SK-N-SH (cell line): ENCODE data around the gene PRR11. TPM values are rescaled to one million over a fixed set of nuclear protein-coding genes. Genes with fewer than 3 reads are reported as not detected.

Source experiments
- CTCF ChIA-PET: fragments of 300-600, 350-600 bp; formaldehyde crosslinking; extraction: SDS; loops from one replicate; lab custom pipeline; 2021; lab: Yijun Ruan, JAX
- POLR2A ChIA-PET: fragments of 350-600 bp; sonication (Branson Sonifier 250); formaldehyde crosslinking; extraction: SDS; loops from one replicate; lab custom pipeline; 2020; ENCODE audit warnings: antibody characterized with exemption, inconsistent platforms; lab: Yijun Ruan, JAX
- DNase-seq: peaks from one replicate; pipeline ENCODE4 v3.0.0; 2012
- H2AFZ ChIP-seq: fragments of 200-600 bp; sonication (generic); 2 replicates; pipeline ENCODE4 v1.8.1; 2016; ENCODE audit warnings: antibody characterized with exemption, mild to moderate bottlenecking, low read depth
- H3F3A ChIP-seq: fragments of 200-600 bp; sonication (generic); replicated peaks from 2 replicates; pipeline ENCODE3; 2016; ENCODE audit warnings: antibody characterized with exemption, mild to moderate bottlenecking; ENCODE audit not compliant: insufficient read depth
- H3K27ac ChIP-seq, 2 experiments: fragments of 200-500 bp in 1 of 2; fragments of 200-600 bp in 1 of 2; sonication (Bioruptor generic) in 1 of 2; sonication (generic), shearing (Covaris generic) in 1 of 2; 2 replicates each; pipeline versions ENCODE4 v1.5.1 to v1.6.1; 2014 to 2016; ENCODE audit warnings: low read depth in 2 of 2, inconsistent platforms in 1 of 2, low read length in 1 of 2, mild to moderate bottlenecking in 1 of 2, mixed read lengths in 1 of 2
- H3K27me3 ChIP-seq: fragments of 200-600 bp; sonication (generic), shearing (Covaris generic); 2 replicates; pipeline ENCODE4 v1.6.1; 2016; ENCODE audit warnings: mixed run types; ENCODE audit not compliant: insufficient read depth
- H3K36me3 ChIP-seq, 2 experiments: fragments of 200-500 bp in 1 of 2; fragments of 200-600 bp in 1 of 2; sonication (Bioruptor generic) in 1 of 2; sonication (generic) in 1 of 2; replicated peaks in 1 of 2; 2 replicates each; pipeline versions ENCODE3 to v1.5.1; 2014 to 2016; ENCODE audit warnings: low read length in 1 of 2, mild to moderate bottlenecking in 1 of 2; ENCODE audit not compliant: insufficient read depth in 2 of 2, control insufficient read depth in 1 of 2
- H3K4me1 ChIP-seq, 2 experiments: fragments of 200-500 bp in 1 of 2; fragments of 200-600 bp in 1 of 2; sonication (Bioruptor generic) in 1 of 2; sonication (generic), shearing (Covaris generic) in 1 of 2; 2 replicates each; pipeline versions ENCODE4 v1.5.1 to v1.6.1; 2014 to 2016; ENCODE audit warnings: low read depth in 1 of 2, low read length in 1 of 2, mixed run types in 1 of 2; ENCODE audit not compliant: insufficient read depth in 2 of 2, control insufficient read depth in 1 of 2
- H3K4me2 ChIP-seq: fragments of 200-600 bp; sonication (generic), shearing (Covaris generic); 2 replicates; pipeline ENCODE4 v1.6.1; 2017; ENCODE audit warnings: mixed run types
- H3K4me3 ChIP-seq, 2 experiments: fragments of 200-500 bp in 1 of 2; fragments of 200-600 bp in 1 of 2; sonication (Bioruptor generic) in 1 of 2; sonication (generic), shearing (Covaris generic) in 1 of 2; 2 replicates each; pipeline versions ENCODE4 v1.5.1 to v1.8.1; 2014 to 2016; ENCODE audit warnings: low read depth in 2 of 2, inconsistent platforms in 1 of 2, low read length in 1 of 2, mild to moderate bottlenecking in 1 of 2, mixed read lengths in 1 of 2, moderate library complexity in 1 of 2
- H3K79me2 ChIP-seq: fragments of 200-600 bp; sonication (generic); 2 replicates; pipeline ENCODE4 v1.8.1; 2017; ENCODE audit warnings: mild to moderate bottlenecking; ENCODE audit not compliant: insufficient read depth
- H3K9ac ChIP-seq: fragments of 200-600 bp; sonication (generic); 2 replicates; pipeline ENCODE4 v1.6.1; 2017; ENCODE audit warnings: mixed run types
- H3K9me2 ChIP-seq: fragments of 200-600 bp; sonication (generic); 2 replicates; pipeline ENCODE4 v1.6.1; 2017; ENCODE audit warnings: mixed run types
- H3K9me3 ChIP-seq: fragments of 200-600 bp; sonication (generic); 2 replicates; pipeline ENCODE4 v1.6.1; 2017; ENCODE audit warnings: mixed run types, mild to moderate bottlenecking, moderate library complexity
- H4K20me1 ChIP-seq: fragments of 200-600 bp; sonication (generic); 2 replicates; pipeline ENCODE4 v1.6.1; 2017; ENCODE audit warnings: mild to moderate bottlenecking, mixed run types; ENCODE audit not compliant: insufficient read depth
- ELF1 ChIP-seq: IDR thresholded peaks from 2 replicates; pipeline ENCODE4 v1.4.0; 2012
- FOXJ3 ChIP-seq: sonication (generic); formaldehyde crosslinking; IDR thresholded peaks from 2 replicates; pipeline ENCODE4 v1.5.1; 2020; ENCODE audit warnings: mild to moderate bottlenecking, missing genetic modification reagents
- GATA2 ChIP-seq: sonication (generic); formaldehyde crosslinking; IDR thresholded peaks from 2 replicates; pipeline ENCODE4 v1.5.0; 2020; ENCODE audit warnings: mild to moderate bottlenecking, missing genetic modification reagents
- MAX ChIP-seq: IDR thresholded peaks from 2 replicates; pipeline ENCODE4 v1.4.0; 2012; ENCODE audit warnings: low read depth
- MEF2A ChIP-seq: IDR thresholded peaks from 2 replicates; pipeline ENCODE4 v1.4.0; 2012; ENCODE audit warnings: low read depth, borderline replicate concordance
- MXI1 ChIP-seq: IDR thresholded peaks from 2 replicates; pipeline ENCODE4 v1.6.1; 2012; ENCODE audit warnings: mild to moderate bottlenecking, low read depth, low read length, improper control_type of control experiment
- POLR2AphosphoS5 ChIP-seq: IDR thresholded peaks from 2 replicates; pipeline ENCODE4 v1.6.1; 2012; ENCODE audit warnings: low read depth, low read length
- RAD21 ChIP-seq: IDR thresholded peaks from 2 replicates; pipeline ENCODE4 v1.6.1; 2012; ENCODE audit warnings: mild to moderate bottlenecking, low read length
- RCOR1 ChIP-seq: fragments of 150-350 bp; IDR thresholded peaks from 2 replicates; pipeline ENCODE4 v1.6.1; 2017; ENCODE audit warnings: antibody characterized with exemption, low read length
- RXRA ChIP-seq: IDR thresholded peaks from 2 replicates; pipeline ENCODE4 v1.4.0; 2012; ENCODE audit warnings: low read depth, mild to moderate bottlenecking, borderline replicate concordance
- SMC3 ChIP-seq: IDR thresholded peaks from 2 replicates; pipeline ENCODE4 v1.6.1; 2012; ENCODE audit warnings: low read depth, low read length, improper control_type of control experiment
- TAF1 ChIP-seq: IDR thresholded peaks from 2 replicates; pipeline ENCODE4 v1.6.1; 2012; ENCODE audit warnings: low read depth, mild to moderate bottlenecking, low read length, moderate library complexity, borderline replicate concordance
- WGBS: methylation state at CpG from one replicate; pipeline ENCODE4 v1.1.6; 2017; ENCODE audit warnings: low lambda C conversion rate; 5-methylcytosine and 5-hydroxymethylcytosine counted together
- polyA plus RNA-seq, 3 experiments: library from polyadenylated mRNA; depleted of rRNA; stranded (reverse); fragments of >200 nt; gene quantifications; 2 replicates each; pipeline ENCODE4 v1.2.3, GENCODE V29; 2012
- TF ChIP-seq, protein P1 (sequence below): IDR thresholded peaks from 2 replicates; pipeline ENCODE4 v1.6.1; 2012; ENCODE audit warnings: mild to moderate bottlenecking, low read depth, low read length, moderate library complexity
- TF ChIP-seq, protein P2 (sequence below): IDR thresholded peaks from 2 replicates; pipeline ENCODE4 v1.4.0; 2012; ENCODE audit warnings: low read depth, borderline replicate concordance
- TF ChIP-seq, protein P3 (sequence below): IDR thresholded peaks from 2 replicates; pipeline ENCODE4 v1.4.0; 2012; ENCODE audit warnings: low read depth, borderline replicate concordance
- TF ChIP-seq, protein P4 (sequence below): fragments of 150-350 bp; IDR thresholded peaks from 2 replicates; pipeline ENCODE4 v1.6.1; 2016; ENCODE audit warnings: mild to moderate bottlenecking, low read depth, low read length

PRR11 gene
- polyA plus RNA-seq, 1 of the 3 experiments (the other 2 are of a cell fraction), result 25.8 TPM

DNA sequence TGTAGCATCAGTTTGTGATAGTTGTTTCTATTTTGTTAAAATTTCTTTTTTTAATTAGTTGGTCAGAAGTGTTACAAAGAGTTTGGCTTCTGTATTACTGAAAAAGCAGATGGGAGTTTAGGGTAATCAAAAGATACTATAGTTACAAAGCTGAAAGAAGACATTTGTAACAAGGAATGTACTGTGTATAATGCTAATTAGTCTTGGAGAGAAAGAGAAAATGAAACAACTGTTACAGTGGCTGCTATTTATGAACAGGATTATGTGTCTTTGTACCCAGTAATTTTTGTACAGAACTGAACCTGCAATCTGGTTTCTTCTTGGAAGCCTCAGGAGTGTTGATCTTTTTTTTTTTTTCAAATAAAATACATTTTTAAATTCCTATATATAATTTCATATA, 79.1 kb downstream of the PRR11 start:
- no peaks in the 10 kb centered on the region for H3K9me2 ChIP-seq
- DNase-seq, result no peak
- no peaks in the 10 kb centered on the region for H3K9me3 ChIP-seq
- ChIA-PET CTCF (no interaction called here), POLR2A (no interaction called here)
- no peaks in the 10 kb centered on the region for H3K36me3 ChIP-seq
- no peak overlapping the region; the same call in 1 of the 2 replicates for H2AFZ ChIP-seq
- TF ChIP-seq MAX (no peak), RAD21 (no peak), MXI1 (no peak), POLR2AphosphoS5 (no peak), GATA2 (CRISPR knock-in tag) (no peak), ELF1 (no peak), RCOR1 (no peak), MEF2A (no peak)
- TF ChIP-seq, protein P1, sequence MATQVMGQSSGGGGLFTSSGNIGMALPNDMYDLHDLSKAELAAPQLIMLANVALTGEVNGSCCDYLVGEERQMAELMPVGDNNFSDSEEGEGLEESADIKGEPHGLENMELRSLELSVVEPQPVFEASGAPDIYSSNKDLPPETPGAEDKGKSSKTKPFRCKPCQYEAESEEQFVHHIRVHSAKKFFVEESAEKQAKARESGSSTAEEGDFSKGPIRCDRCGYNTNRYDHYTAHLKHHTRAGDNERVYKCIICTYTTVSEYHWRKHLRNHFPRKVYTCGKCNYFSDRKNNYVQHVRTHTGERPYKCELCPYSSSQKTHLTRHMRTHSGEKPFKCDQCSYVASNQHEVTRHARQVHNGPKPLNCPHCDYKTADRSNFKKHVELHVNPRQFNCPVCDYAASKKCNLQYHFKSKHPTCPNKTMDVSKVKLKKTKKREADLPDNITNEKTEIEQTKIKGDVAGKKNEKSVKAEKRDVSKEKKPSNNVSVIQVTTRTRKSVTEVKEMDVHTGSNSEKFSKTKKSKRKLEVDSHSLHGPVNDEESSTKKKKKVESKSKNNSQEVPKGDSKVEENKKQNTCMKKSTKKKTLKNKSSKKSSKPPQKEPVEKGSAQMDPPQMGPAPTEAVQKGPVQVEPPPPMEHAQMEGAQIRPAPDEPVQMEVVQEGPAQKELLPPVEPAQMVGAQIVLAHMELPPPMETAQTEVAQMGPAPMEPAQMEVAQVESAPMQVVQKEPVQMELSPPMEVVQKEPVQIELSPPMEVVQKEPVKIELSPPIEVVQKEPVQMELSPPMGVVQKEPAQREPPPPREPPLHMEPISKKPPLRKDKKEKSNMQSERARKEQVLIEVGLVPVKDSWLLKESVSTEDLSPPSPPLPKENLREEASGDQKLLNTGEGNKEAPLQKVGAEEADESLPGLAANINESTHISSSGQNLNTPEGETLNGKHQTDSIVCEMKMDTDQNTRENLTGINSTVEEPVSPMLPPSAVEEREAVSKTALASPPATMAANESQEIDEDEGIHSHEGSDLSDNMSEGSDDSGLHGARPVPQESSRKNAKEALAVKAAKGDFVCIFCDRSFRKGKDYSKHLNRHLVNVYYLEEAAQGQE, result no peak
- TF ChIP-seq, protein P2, sequence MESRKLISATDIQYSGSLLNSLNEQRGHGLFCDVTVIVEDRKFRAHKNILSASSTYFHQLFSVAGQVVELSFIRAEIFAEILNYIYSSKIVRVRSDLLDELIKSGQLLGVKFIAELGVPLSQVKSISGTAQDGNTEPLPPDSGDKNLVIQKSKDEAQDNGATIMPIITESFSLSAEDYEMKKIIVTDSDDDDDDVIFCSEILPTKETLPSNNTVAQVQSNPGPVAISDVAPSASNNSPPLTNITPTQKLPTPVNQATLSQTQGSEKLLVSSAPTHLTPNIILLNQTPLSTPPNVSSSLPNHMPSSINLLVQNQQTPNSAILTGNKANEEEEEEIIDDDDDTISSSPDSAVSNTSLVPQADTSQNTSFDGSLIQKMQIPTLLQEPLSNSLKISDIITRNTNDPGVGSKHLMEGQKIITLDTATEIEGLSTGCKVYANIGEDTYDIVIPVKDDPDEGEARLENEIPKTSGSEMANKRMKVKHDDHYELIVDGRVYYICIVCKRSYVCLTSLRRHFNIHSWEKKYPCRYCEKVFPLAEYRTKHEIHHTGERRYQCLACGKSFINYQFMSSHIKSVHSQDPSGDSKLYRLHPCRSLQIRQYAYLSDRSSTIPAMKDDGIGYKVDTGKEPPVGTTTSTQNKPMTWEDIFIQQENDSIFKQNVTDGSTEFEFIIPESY, result no peak
- TF ChIP-seq, protein P3, sequence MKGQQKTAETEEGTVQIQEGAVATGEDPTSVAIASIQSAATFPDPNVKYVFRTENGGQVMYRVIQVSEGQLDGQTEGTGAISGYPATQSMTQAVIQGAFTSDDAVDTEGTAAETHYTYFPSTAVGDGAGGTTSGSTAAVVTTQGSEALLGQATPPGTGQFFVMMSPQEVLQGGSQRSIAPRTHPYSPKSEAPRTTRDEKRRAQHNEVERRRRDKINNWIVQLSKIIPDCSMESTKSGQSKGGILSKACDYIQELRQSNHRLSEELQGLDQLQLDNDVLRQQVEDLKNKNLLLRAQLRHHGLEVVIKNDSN, result no peak
- no peak overlapping the region for H3K9ac ChIP-seq
- no peak overlapping the region for H3K4me3 ChIP-seq
- no peaks in the 10 kb centered on the region for H4K20me1 ChIP-seq
- H3K79me2 ChIP-seq, result no peaks in the 10 kb centered on the region
- H3K4me2 ChIP-seq, result no peak overlapping the region
- no peaks in the 10 kb centered on the region for H3K27me3 ChIP-seq
- H3K27ac ChIP-seq, result no peak overlapping the region
- H3K4me1 ChIP-seq, result no peaks in the 10 kb centered on the region
- no peaks in the 10 kb centered on the region for H3F3A ChIP-seq

DNA sequence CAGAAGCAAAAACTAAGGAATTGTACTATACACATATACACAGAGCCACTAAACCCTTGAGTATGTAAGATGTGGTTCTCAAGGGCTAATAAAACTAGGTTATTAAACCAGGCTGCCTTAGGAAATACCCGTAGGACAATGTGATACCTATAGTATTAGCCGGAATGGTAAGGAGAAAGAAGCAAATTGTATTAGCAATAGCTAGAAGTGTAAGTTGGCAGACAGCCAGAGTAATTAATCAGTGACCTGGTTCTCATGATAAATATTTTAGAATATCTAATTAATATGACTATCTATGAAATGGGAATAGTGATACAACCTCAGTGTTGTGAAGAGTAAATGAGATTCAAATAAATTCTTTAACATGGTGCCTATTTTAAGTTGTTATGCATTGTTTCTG, 83.4 kb downstream of the PRR11 start:
- no peak overlapping the region for H3K9ac ChIP-seq
- no peaks in the 10 kb centered on the region for H3K79me2 ChIP-seq
- DNase-seq, result no peak
- no peaks in the 10 kb centered on the region for H3K9me3 ChIP-seq
- no peaks in the 10 kb centered on the region for H3K27me3 ChIP-seq
- TF ChIP-seq, protein P3, result no peak
- no peak for TF ChIP-seq TAF1
- no peak for TF ChIP-seq RXRA
- TF ChIP-seq, protein P4, sequence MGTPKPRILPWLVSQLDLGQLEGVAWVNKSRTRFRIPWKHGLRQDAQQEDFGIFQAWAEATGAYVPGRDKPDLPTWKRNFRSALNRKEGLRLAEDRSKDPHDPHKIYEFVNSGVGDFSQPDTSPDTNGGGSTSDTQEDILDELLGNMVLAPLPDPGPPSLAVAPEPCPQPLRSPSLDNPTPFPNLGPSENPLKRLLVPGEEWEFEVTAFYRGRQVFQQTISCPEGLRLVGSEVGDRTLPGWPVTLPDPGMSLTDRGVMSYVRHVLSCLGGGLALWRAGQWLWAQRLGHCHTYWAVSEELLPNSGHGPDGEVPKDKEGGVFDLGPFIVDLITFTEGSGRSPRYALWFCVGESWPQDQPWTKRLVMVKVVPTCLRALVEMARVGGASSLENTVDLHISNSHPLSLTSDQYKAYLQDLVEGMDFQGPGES, result no peak
- TF ChIP-seq MAX, result no peak
- no peak for TF ChIP-seq ELF1
- no peak for TF ChIP-seq SMC3
- no peak for TF ChIP-seq FOXJ3
- ChIA-PET POLR2A (no interaction called here), CTCF (interaction anchor here (0.7 kb wide), 1 partner anchor 19 kb away, joined by 3 read pairs; the partner anchor contains the start of gene GDPD1)
- no peak overlapping the region for H3K27ac ChIP-seq
- H3K4me2 ChIP-seq, result no peak overlapping the region
- no peaks in the 10 kb centered on the region for H3K36me3 ChIP-seq
- no peaks in the 10 kb centered on the region for H3K4me1 ChIP-seq
- no peak overlapping the region for H2AFZ ChIP-seq
- 92% methylated on average over 2 of the region's 2 CpGs for WGBS
- no peaks in the 10 kb centered on the region for H3K9me2 ChIP-seq
- H4K20me1 ChIP-seq, result no peaks in the 10 kb centered on the region
- H3F3A ChIP-seq, result no peaks in the 10 kb centered on the region
- no peak overlapping the region for H3K4me3 ChIP-seq
